Measurements from ENCODE around the gene ZNF503. TPM values are rescaled to one million over a fixed set of nuclear protein-coding genes. Genes with fewer than 3 reads are reported as not detected.
A peak's percentile ranks its signal among the peaks of the same experiment; 100 is the strongest.

Gene ZNF503
- polyA plus RNA-seq, 5 donors, result 37.1 to 76.2 (median 49.6) TPM

GRCh38 chr10:75407713-75408508 is 6.3 kb upstream of the ZNF503 start:
- DNase-seq, result peak; percentile 55 to 71

- DNase-seq, result peak; percentile 25 to 47
These were observed 5.7 kb upstream of the ZNF503 start for GRCh38 chr10:75407224-75407712.

- DNase-seq, result peak in 1 of 2 donors; percentile 44
These were observed 5.1 kb upstream of the ZNF503 start for GRCh38 chr10:75406462-75407223.

- peak in 1 of 2 donors; percentile 58 for DNase-seq
These were observed 4.3 kb upstream of the ZNF503 start for GRCh38 chr10:75405598-75406461.

GRCh38 chr10:75404815-75405597 is 3.4 kb upstream of the ZNF503 start:
- DNase-seq, result peak; percentile 85 to 89

GRCh38 chr10:75403939-75404814 is 2.6 kb upstream of the ZNF503 start:
- DNase-seq, result no peak

- peak; percentile 63 to 68 for DNase-seq
These were observed 1.8 kb upstream of the ZNF503 start for GRCh38 chr10:75403144-75403938.

GRCh38 chr10:75402486-75403143 is 1.1 kb upstream of the ZNF503 start:
- DNase-seq, result no peak

- peak; percentile 21 to 34 for DNase-seq
These were observed 594 bp downstream of the ZNF503 start for GRCh38 chr10:75400771-75401568.

GRCh38 chr10:75400163-75400770 is 1.3 kb downstream of the ZNF503 start:
- peak; percentile 42 to 54 for DNase-seq

- peak; percentile 64 for DNase-seq
These were observed 2.0 kb downstream of the ZNF503 start for GRCh38 chr10:75399461-75400162.

GRCh38 chr10:75398692-75399460 is 2.7 kb downstream of the ZNF503 start:
- DNase-seq, result peak; percentile 45 to 59

- peak; percentile 30 to 32 for DNase-seq
These were observed 3.3 kb downstream of the ZNF503 start for GRCh38 chr10:75398200-75398691.

GRCh38 chr10:75397496-75398199 is 3.9 kb downstream of the ZNF503 start:
- peak; percentile 45 to 54 for DNase-seq

Measured in right lung (tissue), 5 donors.